LHCN-M2 (cell line): ENCODE data around the gene SNX9. TPM values are rescaled to one million over a fixed set of nuclear protein-coding genes. Genes with fewer than 3 reads are reported as not detected.
"Not testable (repeated sequence)": the region's sequence is repeated elsewhere in the genome, so short reads cannot be mapped to it uniquely, and the experiment has no call there.

Source experiments
- DNase-seq: peaks from one replicate; pipeline ENCODE4 v3.0.0-alpha.2; 2012; ENCODE audit warnings: low read depth
- polyA plus RNA-seq: library from polyadenylated mRNA; unstranded; fragments of >200 nt; gene quantifications from one replicate; pipeline ENCODE4 v1.2.1, GENCODE V29; 2012; ENCODE audit warnings: missing spikeins
- total RNA-seq: library from RNA; depleted of rRNA; stranded (reverse); fragments of >200 nt; gene quantifications from 2 replicates; pipeline ENCODE4 v1.2.3, GENCODE V29; 2014; rRNA removed

SNX9 gene
- 14.6 and 15.6 TPM in 2 replicates for total RNA-seq
- 8.6 TPM for polyA plus RNA-seq

GRCh38 chr6:157823001-157823527, at the start of gene SNX9:
Gene SNX9, plus strand, starts transcription at chr6:157823246. Its CDS starts 189 bp downstream, at chr6:157823435.
- peak; percentile 63 for DNase-seq

GRCh38 chr6:157773248-157773773, 49.7 kb upstream of the SNX9 start:
- no peak for DNase-seq

DNA sequence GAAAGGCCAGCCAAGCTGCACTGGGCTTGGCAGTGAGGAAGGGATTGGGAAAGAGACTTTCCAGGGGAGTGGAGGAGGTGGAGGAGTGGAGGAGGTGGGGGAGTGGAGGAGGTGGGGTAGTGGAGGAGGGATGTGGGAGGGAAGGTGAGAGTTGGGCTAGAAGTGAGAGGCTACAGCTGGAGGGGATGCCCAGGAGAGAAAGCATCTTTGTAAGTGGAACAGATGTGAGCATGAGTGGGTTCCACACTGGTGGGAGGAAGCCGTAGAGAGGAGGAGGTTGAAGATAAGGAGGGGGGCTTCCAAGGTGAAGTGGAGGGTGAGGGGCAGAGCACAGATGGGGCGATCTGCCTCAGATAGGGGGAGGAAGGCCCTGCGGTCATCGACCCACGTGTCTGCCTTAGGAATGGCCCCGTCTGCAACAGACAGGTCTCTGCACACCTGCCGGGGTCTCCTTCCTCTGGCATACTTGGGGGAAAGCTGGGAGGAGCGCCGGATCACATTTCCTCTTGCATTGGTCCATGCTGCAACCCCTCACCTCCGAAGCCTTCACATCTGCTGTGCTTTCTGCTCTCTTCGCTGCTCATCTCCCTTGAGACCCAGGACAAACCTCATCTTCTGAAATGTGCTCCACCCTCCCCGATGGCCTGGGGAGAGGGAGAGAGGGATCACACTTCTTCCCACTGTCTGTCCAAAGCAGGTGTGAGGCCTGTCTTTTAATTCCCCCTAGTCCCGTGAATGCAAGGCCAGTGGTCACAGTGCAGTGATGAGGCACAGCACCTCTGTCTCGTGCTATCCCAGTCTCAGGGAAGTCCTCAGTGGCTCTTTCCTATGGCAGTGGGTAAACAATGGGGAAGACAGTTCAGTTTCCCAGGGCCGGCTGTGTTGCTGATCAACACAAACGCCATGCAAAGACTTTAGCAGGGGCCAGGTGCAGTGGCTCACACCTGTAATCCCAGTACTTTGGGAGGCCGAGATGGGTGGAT, 48.6 kb upstream of the SNX9 start:
- DNase-seq = no peak

GRCh38 chr6:157775376-157775775, 47.7 kb upstream of the SNX9 start:
- DNase-seq = no peak

GRCh38 chr6:157777344-157777743, 45.7 kb upstream of the SNX9 start:
- no peak for DNase-seq

DNA sequence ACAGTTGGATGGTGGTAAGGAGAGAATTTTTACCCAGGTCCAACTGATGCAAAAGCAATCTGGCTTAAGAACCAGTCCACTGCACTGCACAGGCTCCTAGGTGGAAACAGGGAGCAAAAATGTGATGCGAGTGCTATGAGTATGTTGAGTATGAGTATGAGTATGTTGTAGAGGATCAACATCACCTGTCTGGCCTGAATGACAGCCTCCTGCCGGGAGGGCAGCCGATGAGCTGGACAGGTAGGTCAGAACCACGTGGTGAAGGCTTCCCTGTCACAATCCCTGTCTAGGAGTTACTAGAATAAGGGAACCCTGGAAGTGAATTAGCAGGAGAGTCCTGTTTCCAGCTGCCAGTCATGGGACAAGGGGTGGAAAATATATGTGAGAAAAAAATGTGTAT, 44.3 kb upstream of the SNX9 start:
- DNase-seq = no peak

DNA sequence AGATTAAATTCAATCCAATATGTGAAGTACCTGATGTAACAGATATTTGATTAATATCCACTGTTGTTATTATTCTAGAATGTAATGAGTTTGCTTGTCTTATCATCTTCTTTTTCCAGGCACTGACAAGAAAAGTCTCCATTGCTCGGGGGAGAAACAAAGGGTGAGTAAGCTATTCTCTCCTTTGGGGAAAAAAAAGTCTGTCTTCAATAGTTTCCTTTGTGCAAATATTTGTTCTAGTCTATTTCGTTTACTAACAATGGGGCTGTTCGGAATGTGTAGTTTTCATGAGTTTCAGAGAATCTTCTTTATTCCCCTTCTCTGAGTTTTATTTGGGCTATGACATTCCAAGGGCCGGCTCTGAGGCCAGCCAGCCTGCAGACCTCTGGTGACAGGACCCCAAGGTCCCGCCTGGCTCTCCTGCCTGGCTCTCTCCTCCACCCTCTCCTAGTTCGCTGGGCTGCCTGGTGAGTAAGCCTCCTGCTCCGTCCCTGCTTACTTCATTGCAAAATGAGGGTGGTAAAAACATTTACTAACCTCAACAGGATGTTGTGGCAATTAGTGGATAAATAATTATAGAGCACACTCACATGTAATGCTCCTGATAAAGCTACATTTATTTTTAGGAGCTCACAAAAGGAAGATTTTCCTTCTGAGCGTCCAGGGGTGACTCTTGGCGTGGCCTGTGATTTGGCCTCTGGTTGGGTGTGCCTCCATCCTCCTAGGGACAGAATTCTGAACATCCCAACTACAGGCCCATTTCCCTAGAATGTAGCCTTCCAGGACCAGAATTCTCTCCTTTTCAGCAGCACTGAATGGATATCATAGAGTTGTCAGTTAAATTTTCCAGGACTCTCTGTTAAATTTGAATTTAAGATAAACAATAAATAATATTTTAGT, 43.1 kb upstream of the SNX9 start:
- DNase-seq = no peak

- DNase-seq = no peak
These were observed 37.4 kb upstream of the SNX9 start for GRCh38 chr6:157785636-157786035.

GRCh38 chr6:157786221-157786620, 36.8 kb upstream of the SNX9 start:
- DNase-seq = no peak

GRCh38 chr6:157787080-157787479, 36.0 kb upstream of the SNX9 start:
- DNase-seq = no peak

GRCh38 chr6:157788180-157788579, 34.9 kb upstream of the SNX9 start:
- DNase-seq = no peak

DNA sequence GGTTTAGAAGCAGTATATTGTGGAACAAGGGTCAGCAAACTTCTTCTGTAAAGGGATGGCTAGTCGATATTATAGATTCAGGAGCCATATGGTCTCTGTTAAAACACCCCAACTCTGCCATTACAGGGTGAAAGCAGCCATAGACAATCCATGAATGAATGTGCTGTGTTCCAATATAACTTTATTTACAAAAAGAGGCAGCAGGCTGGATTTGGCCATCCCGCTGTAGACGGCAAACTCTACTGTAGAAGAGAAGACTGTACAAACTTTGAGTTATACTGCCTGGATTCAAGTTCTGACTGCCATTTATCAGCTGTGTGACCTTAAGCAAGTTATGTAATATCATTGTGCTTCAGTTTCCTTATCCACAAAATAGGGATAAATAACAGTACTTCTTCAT, 33.7 kb upstream of the SNX9 start:
- DNase-seq = no peak

DNA sequence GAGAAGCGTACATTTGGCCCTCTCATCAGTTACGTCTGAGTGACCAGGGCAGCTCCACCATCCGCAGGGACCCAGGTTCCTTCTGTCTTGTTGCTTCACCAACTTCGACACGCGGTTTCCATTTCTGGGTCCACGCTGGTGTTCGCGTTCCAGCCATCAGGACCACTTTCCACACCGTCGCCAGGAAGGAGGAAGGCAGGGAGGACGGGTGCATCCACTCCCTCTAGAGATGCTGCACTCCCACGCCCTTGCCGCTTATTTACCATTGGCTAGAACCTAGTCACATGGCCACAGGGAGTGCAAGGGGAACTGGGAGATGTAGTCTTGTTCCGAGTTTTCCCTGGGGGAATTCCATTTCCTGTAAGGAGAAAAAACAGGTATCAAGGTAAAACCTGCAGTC, 33.2 kb upstream of the SNX9 start:
- no peak for DNase-seq

DNA sequence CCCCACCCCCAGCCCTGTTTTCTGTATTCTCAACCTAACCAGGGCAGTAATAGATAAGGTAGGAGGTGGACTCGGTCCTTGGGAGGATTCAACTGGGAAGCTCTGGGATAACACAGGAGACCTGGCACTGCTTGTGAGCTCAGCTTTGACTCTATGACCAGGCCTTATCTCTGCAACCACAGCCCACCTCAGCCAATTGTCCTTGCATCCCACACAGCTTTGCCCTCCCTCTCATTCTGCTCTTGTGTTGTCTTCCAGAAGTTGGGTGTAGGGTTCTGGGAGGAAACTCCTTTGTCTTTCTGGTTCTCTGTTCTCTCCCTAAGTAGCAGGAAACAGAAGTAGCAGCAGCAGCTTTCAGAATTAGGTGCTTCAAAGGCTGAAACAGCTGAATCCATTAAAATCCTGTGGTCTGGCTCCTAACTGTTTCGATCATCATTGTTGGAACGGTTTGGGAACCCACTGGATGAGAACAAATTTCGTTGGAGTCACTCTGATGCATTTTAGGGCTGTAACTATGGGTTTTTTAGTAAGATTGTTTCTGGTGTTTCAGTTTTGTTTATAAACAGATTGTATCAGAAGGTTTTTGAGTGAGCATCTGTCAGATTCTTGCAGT, 32.4 kb upstream of the SNX9 start:
- DNase-seq = peak; percentile 56

- no peak for DNase-seq
These were observed 31.6 kb upstream of the SNX9 start for GRCh38 chr6:157791450-157791849.

DNA sequence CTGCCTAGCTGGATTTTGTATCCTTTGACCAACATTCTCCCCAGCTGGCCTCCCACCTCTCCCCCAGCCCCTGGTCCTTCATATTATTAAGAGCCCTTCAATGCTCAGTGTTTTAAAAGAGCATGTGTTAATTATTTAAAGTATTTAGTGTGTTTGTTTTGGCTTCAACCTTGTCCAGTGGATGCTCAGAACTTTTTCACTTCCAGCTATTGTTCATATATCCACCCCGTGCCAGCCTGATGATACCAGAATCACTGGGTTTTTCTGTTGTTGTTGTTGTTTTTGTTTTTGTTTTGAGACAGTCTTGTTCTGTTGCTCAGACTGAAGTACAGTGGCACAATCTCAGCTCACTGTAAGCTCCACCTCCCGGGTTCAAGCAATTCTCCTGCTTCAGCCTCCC, 30.4 kb upstream of the SNX9 start:
- DNase-seq = no peak

GRCh38 chr6:157794012-157794411, 29.0 kb upstream of the SNX9 start:
- DNase-seq = not testable (repeated sequence)

GRCh38 chr6:157795841-157796240, 27.2 kb upstream of the SNX9 start:
- DNase-seq = no peak

- no peak for DNase-seq
These were observed 24.2 kb upstream of the SNX9 start for GRCh38 chr6:157798851-157799250.

GRCh38 chr6:157799561-157799960, 23.5 kb upstream of the SNX9 start:
- DNase-seq = not testable (repeated sequence)
